Measurements from ENCODE around the gene ABCD3. TPM values are rescaled to one million over a fixed set of nuclear protein-coding genes. Genes with fewer than 3 reads are reported as not detected.
A peak's percentile ranks its signal among the peaks of the same experiment; 100 is the strongest.

ABCD3 gene
- total and polyA plus RNA-seq, 2 of the 4 experiments (the other 2 are of a cell fraction): 13.6 to 32.6 TPM

DNA sequence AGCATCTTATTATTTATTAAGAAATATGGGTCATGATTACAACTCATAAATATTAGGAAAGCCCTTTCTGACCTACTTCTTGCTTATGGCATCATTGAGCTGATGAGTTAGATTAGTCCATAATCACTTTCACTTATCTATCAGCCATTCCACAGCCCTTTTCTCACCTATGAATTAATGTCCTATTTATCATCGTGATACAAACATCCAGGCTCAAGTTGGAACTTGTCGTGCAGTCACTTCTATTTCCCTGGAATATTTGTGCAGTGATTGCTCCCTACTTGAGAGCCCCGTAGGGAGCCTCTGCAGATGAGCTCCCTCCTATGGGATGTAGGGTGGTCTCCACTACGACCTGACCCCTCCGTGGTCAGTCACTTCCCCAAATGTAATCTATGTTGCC lies 131.5 kb downstream of the ABCD3 start:
- no peak overlapping the region for H3K23ac ChIP-seq (ENCODE audit: low read depth, low read length)
- H3K9ac ChIP-seq (ENCODE audit: low read depth, low read length): no peak overlapping the region
- no CpG with 5 or more reads among the region's 5 CpGs for WGBS, 2 experiments (ENCODE audit: extremely low coverage in 2 of 2, insufficient read length in 1 of 2)
- H3K56ac ChIP-seq (ENCODE audit: extremely low read depth, insufficient read depth, low read length): no peak overlapping the region
- peak overlapping the region; percentile 5; the same call in 1 of the 2 replicates for H2BK20ac ChIP-seq (ENCODE audit: low read depth, low read length)
- no peaks in the 10 kb centered on the region for H4K20me1 ChIP-seq (ENCODE audit: insufficient read depth, low read length)
- no peak overlapping the region for H2AFZ ChIP-seq (replicated peaks; ENCODE audit: low read length, poor library complexity)
- DNase-seq (no peak), ATAC-seq (ENCODE audit: low read depth) (no peak)
- no peaks in the 10 kb centered on the region for H3K36me3 ChIP-seq (ENCODE audit: control insufficient read depth, insufficient read depth, low read length)
- in situ Hi-C loops (cut with MboI; ENCODE audit: low sequenced_read_pairs) (no loop called here), intact Hi-C loops (cut with micrococcal nuclease) (no loop called here), dilution Hi-C loops (cut with HindIII; ENCODE audit: low sequenced_read_pairs, unreplicated experiment) (loop anchor here (25.0 kb wide), 1 partner anchor 238 kb away; no protein-coding TSS in a partner anchor)
- no peaks in the 10 kb centered on the region for H3K27me3 ChIP-seq (ENCODE audit: control insufficient read depth, insufficient read depth, low read length)
- no peak overlapping the region for H3K4ac ChIP-seq (ENCODE audit: low read depth, low read length)
- TF ChIP-seq CHD1 (IDR thresholded peaks at IDR 0.05; ENCODE audit: low read depth, low read length) (no peak), RFX5 (IDR thresholded peaks at IDR 0.05; ENCODE audit: low read depth, low read length) (no peak), FOS (IDR thresholded peaks at IDR 0.05; ENCODE audit: low read depth, low read length) (no peak), BHLHE40 (IDR thresholded peaks at IDR 0.05; ENCODE audit: low read depth, low read length) (no peak), RCOR1 (IDR thresholded peaks at IDR 0.05; ENCODE audit: insufficient replicate concordance, low read length) (no peak), NFE2L2 (IDR thresholded peaks at IDR 0.05; ENCODE audit: low read depth, low read length) (no peak), MAFK (IDR thresholded peaks at IDR 0.05; ENCODE audit: low read depth, low read length) (no peak), CEBPB (IDR thresholded peaks at IDR 0.05; ENCODE audit: low read depth, low read length) (no peak), POLR2A (IDR thresholded peaks at IDR 0.05; ENCODE audit: low read depth, low read length) (no peak), MAZ (IDR thresholded peaks at IDR 0.05; ENCODE audit: borderline replicate concordance, low read depth, low read length) (no peak)
- TF ChIP-seq, protein P1, sequence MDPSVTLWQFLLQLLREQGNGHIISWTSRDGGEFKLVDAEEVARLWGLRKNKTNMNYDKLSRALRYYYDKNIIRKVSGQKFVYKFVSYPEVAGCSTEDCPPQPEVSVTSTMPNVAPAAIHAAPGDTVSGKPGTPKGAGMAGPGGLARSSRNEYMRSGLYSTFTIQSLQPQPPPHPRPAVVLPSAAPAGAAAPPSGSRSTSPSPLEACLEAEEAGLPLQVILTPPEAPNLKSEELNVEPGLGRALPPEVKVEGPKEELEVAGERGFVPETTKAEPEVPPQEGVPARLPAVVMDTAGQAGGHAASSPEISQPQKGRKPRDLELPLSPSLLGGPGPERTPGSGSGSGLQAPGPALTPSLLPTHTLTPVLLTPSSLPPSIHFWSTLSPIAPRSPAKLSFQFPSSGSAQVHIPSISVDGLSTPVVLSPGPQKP (IDR thresholded peaks at IDR 0.05; ENCODE audit: borderline replicate concordance, low read depth, low read length): no peak
- TF ChIP-seq, protein P2, sequence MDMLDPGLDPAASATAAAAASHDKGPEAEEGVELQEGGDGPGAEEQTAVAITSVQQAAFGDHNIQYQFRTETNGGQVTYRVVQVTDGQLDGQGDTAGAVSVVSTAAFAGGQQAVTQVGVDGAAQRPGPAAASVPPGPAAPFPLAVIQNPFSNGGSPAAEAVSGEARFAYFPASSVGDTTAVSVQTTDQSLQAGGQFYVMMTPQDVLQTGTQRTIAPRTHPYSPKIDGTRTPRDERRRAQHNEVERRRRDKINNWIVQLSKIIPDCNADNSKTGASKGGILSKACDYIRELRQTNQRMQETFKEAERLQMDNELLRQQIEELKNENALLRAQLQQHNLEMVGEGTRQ (IDR thresholded peaks at IDR 0.05; ENCODE audit: low read depth, low read length): no peak
- H3K18ac ChIP-seq (ENCODE audit: low read depth, low read length): no peak overlapping the region; the same call in 1 of the 2 replicates
- peaks cover 0 to 2% of the 10 kb centered on the region in 2 experiments; a peak in 1 of 4 replicates for H3K79me1 ChIP-seq (ENCODE audit: low read depth in 1 of 2, low read length in 2 of 2)
- H4K91ac ChIP-seq (ENCODE audit: insufficient read depth, low read depth, low read length): no peak overlapping the region
- no peak overlapping the region for H4K5ac ChIP-seq (ENCODE audit: low read depth, low read length)
- H2AK9ac ChIP-seq (replicated peaks; ENCODE audit: low read depth, low read length, poor library complexity): no peak overlapping the region
- no peak overlapping the region for H2BK5ac ChIP-seq (ENCODE audit: low read depth, low read length, poor library complexity, severe bottlenecking)
- H3K4me1 ChIP-seq (ENCODE audit: control insufficient read depth, insufficient read depth, low read length): peaks cover 19% of the 10 kb centered on the region
- H2AK5ac ChIP-seq (ENCODE audit: low read depth, low read length): 0 out of 2 replicates have a peak overlapping the region, but pooled peaks have one; percentile 4
- H2BK120ac ChIP-seq (ENCODE audit: low read depth, low read length): peak overlapping the region; percentile 26
- ChIA-PET CTCF (interaction anchor here (0.6 kb wide), 1 partner anchor 36 kb away, joined by 3 read pairs; no protein-coding TSS in a partner anchor), POLR2A (ENCODE audit: unreplicated experiment) (interaction anchor here (0.9 kb wide), 1 partner anchor 8 kb away, joined by 3 read pairs; the partner anchor contains the start of gene F3)
- H3K9me1 ChIP-seq (ENCODE audit: insufficient read depth, low read length): peaks cover 12% of the 10 kb centered on the region
- no peak overlapping the region for H3K4me2 ChIP-seq (ENCODE audit: low read depth, low read length)
- no peak overlapping the region for H4K8ac ChIP-seq (ENCODE audit: low read depth in 2 of 2, low read length in 2 of 2)
- no peak overlapping the region for H3K14ac ChIP-seq (replicated peaks; ENCODE audit: low read depth, low read length)
- no peak overlapping the region for H2BK15ac ChIP-seq (ENCODE audit: low read depth, low read length)
- BruUV-seq (replicated peaks): no TSS peak
- H3K27ac ChIP-seq (ENCODE audit: insufficient read depth, low read length): no peak overlapping the region
- H3K9me3 ChIP-seq (ENCODE audit: control insufficient read depth, insufficient read depth, low read length): no peaks in the 10 kb centered on the region
- H3K4me3 ChIP-seq (ENCODE audit: insufficient read depth, low read depth, low read length): no peak overlapping the region
